ENCODE results near the gene TSHZ2. TPM values are rescaled to one million over a fixed set of nuclear protein-coding genes. Genes with fewer than 3 reads are reported as not detected.

The TSHZ2 gene
- total RNA-seq, 1 donor from 2014 or later, result 0.06 TPM

GRCh38 chr20:52996130-52996529 lies 24.0 kb downstream of the TSHZ2 start:
- no peak for TF ChIP-seq CTCF (conservative IDR thresholded peaks at IDR 0.05; ENCODE audit: low read depth, low read length)
- no peak for DNase-seq (ENCODE audit: low read depth)

GRCh38 chr20:52996658-52997057 lies 24.5 kb downstream of the TSHZ2 start:
- H3K4me3 ChIP-seq (ENCODE audit: low read depth, low read length), result no peak overlapping the region
- TF ChIP-seq CTCF (conservative IDR thresholded peaks at IDR 0.05; ENCODE audit: low read depth, low read length), result no peak

More at GRCh38 chr20:52996130-52996529, 24.0 kb downstream of the TSHZ2 start:
- no peak overlapping the region for H3K4me3 ChIP-seq (ENCODE audit: low read depth, low read length)

GRCh38 chr20:52998268-52998667 lies 26.1 kb downstream of the TSHZ2 start:
- H3K4me3 ChIP-seq (ENCODE audit: low read depth, low read length), result no peak overlapping the region
- no peak for DNase-seq (ENCODE audit: low read depth)
- no peak for TF ChIP-seq CTCF (conservative IDR thresholded peaks at IDR 0.05; ENCODE audit: low read depth, low read length)

More at GRCh38 chr20:52996658-52997057, 24.5 kb downstream of the TSHZ2 start:
- DNase-seq (ENCODE audit: low read depth), result no peak

GRCh38 chr20:52999040-52999439 lies 26.9 kb downstream of the TSHZ2 start:
- no peak overlapping the region for H3K4me3 ChIP-seq (ENCODE audit: low read depth, low read length)
- TF ChIP-seq CTCF (conservative IDR thresholded peaks at IDR 0.05; ENCODE audit: low read depth, low read length), result no peak
- no peak for DNase-seq (ENCODE audit: low read depth)

GRCh38 chr20:53001498-53002301 lies 29.5 kb downstream of the TSHZ2 start:
- no peak for TF ChIP-seq CTCF (conservative IDR thresholded peaks at IDR 0.05; ENCODE audit: low read depth, low read length)
- H3K4me3 ChIP-seq (ENCODE audit: low read depth, low read length), result no peak overlapping the region
- DNase-seq (ENCODE audit: low read depth), result no peak

GRCh38 chr20:53002786-53003185 lies 30.6 kb downstream of the TSHZ2 start:
- H3K4me3 ChIP-seq (ENCODE audit: low read depth, low read length), result no peak overlapping the region
- no peak for TF ChIP-seq CTCF (conservative IDR thresholded peaks at IDR 0.05; ENCODE audit: low read depth, low read length)
- no peak for DNase-seq (ENCODE audit: low read depth)
